SK-N-DZ (cell line): ENCODE results near the gene DTNBP1.

ENCODE experiments used
- DNase-seq: peaks from one replicate; pipeline ENCODE4 v3.0.0-alpha.2; 2015; ENCODE audit warnings: low spot score

Gene DTNBP1

GRCh38 chr6:15515660-15516375 lies 147.0 kb downstream of the DTNBP1 start:
- DNase-seq: no peak

- no peak for DNase-seq
These were observed 147.6 kb downstream of the DTNBP1 start for GRCh38 chr6:15515226-15515625.

GRCh38 chr6:15513801-15514711 lies 148.8 kb downstream of the DTNBP1 start:
- DNase-seq: no peak

GRCh38 chr6:15513131-15513771 lies 149.6 kb downstream of the DTNBP1 start:
- DNase-seq: no peak

GRCh38 chr6:15512721-15513120 lies 150.1 kb downstream of the DTNBP1 start:
- no peak for DNase-seq

- DNase-seq: peak; percentile 42
These were observed 150.7 kb downstream of the DTNBP1 start for GRCh38 chr6:15512126-15512525.

- no peak for DNase-seq
These were observed 151.3 kb downstream of the DTNBP1 start for GRCh38 chr6:15511248-15512125.

- no peak for DNase-seq
These were observed 152.1 kb downstream of the DTNBP1 start for GRCh38 chr6:15510536-15511247.

GRCh38 chr6:15510121-15510520 lies 152.7 kb downstream of the DTNBP1 start:
- DNase-seq: no peak

- DNase-seq: no peak
These were observed 153.4 kb downstream of the DTNBP1 start for GRCh38 chr6:15509335-15509933.

- DNase-seq: no peak
These were observed 153.9 kb downstream of the DTNBP1 start for GRCh38 chr6:15508931-15509330.

- DNase-seq: no peak
These were observed 154.4 kb downstream of the DTNBP1 start for GRCh38 chr6:15508441-15508871.

GRCh38 chr6:15507746-15508145 lies 155.1 kb downstream of the DTNBP1 start:
- DNase-seq: no peak

GRCh38 chr6:15507221-15507620 lies 155.6 kb downstream of the DTNBP1 start:
- no peak for DNase-seq

GRCh38 chr6:15506066-15506465 lies 156.8 kb downstream of the DTNBP1 start:
- no peak for DNase-seq

GRCh38 chr6:15505463-15505918 lies 157.3 kb downstream of the DTNBP1 start:
- DNase-seq: no peak

- no peak for DNase-seq
These were observed 158.1 kb downstream of the DTNBP1 start for GRCh38 chr6:15504581-15505350.

GRCh38 chr6:15504040-15504495 lies 158.8 kb downstream of the DTNBP1 start:
- DNase-seq: no peak

GRCh38 chr6:15503346-15503680 lies 159.5 kb downstream of the DTNBP1 start:
- no peak for DNase-seq
